ENCODE data around the gene GPR61. TPM values are rescaled to one million over a fixed set of nuclear protein-coding genes. Genes with fewer than 3 reads are reported as not detected.

Gene GPR61
- total RNA-seq, 1 experiment from 2014 or later, result 0.07 TPM

- DNase-seq (no peak), ATAC-seq (no peak)
- TF ChIP-seq EZH2phosphoT487 (IDR thresholded peaks at IDR 0.05; ENCODE audit: borderline replicate concordance, low read length), result no peak
- TF ChIP-seq CTCF (conservative IDR thresholded peaks at IDR 0.05; ENCODE audit: low read depth, low read length), result no peak
- no peak for TF ChIP-seq EZH2 (IDR thresholded peaks at IDR 0.05; ENCODE audit: low read length, unreplicated experiment)
- peaks cover 22% of the 10 kb centered on the region for H3K36me3 ChIP-seq (ENCODE audit: low read depth, low read length)
- intact Hi-C loops (cut with micrococcal nuclease), result no loop called here
- no peak overlapping the region for H3K4me3 ChIP-seq (ENCODE audit: low read length)
- no peaks in the 10 kb centered on the region for H3K27me3 ChIP-seq (ENCODE audit: low read length)
- POLR2A ChIA-PET (ENCODE audit: unreplicated experiment), result no interaction called here
- BruUV-seq (replicated peaks), result no TSS peak
- CTCF ChIA-PET, result no interaction called here
- no peak overlapping the region for H2AFZ ChIP-seq (ENCODE audit: low read length)
- H3K27ac ChIP-seq (ENCODE audit: low read length), result no peak overlapping the region
- H3K9me3 ChIP-seq (ENCODE audit: low read length), result no peaks in the 10 kb centered on the region
- no peaks in the 10 kb centered on the region for H3K9me2 ChIP-seq (replicated peaks; ENCODE audit: low read length)
- no peaks in the 10 kb centered on the region for H4K20me1 ChIP-seq (ENCODE audit: low read length)
- no peak overlapping the region for H3K9ac ChIP-seq (ENCODE audit: low read length)
- no peaks in the 10 kb centered on the region for H3K79me2 ChIP-seq (ENCODE audit: low read length)
- H3F3A ChIP-seq (ENCODE audit: low read length, unreplicated experiment), result no peaks in the 10 kb centered on the region
- H3K4me1 ChIP-seq (ENCODE audit: insufficient read depth, low read length), result no peaks in the 10 kb centered on the region
- no peak overlapping the region for H3K4me2 ChIP-seq (ENCODE audit: low read length)
Observed at GRCh38 chr1:109578947-109579443, 39.3 kb downstream of the GPR61 start.

DNA sequence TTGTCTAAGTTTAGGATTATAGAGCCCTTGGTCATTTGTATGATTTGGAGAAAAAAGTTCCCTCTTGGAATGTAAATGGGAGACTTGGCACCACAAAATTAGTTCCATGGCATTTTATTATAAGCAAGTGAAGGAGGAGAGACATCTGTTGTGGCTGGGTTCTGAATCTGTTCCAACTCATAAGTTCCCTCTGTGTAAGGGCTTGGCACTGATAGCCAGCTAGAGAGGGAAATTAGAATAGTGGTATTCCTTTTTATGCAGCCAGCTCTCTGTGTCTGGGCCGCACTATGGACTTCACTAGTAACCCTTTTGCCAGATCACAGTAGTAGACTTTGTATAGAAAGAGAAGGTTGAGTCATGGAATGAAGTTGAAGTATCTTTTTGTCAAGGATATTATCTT is 39.8 kb downstream of the GPR61 start:
- H3K9me3 ChIP-seq (ENCODE audit: low read length), result no peaks in the 10 kb centered on the region
- no peak overlapping the region for H3K27ac ChIP-seq (ENCODE audit: low read length)
- H3K4me1 ChIP-seq (ENCODE audit: insufficient read depth, low read length), result no peaks in the 10 kb centered on the region
- H2AFZ ChIP-seq (ENCODE audit: low read length), result no peak overlapping the region
- H3K9me2 ChIP-seq (replicated peaks; ENCODE audit: low read length), result no peaks in the 10 kb centered on the region
- ChIA-PET POLR2A (ENCODE audit: unreplicated experiment) (no interaction called here), CTCF (no interaction called here)
- TF ChIP-seq EZH2phosphoT487 (IDR thresholded peaks at IDR 0.05; ENCODE audit: borderline replicate concordance, low read length) (no peak), EZH2 (IDR thresholded peaks at IDR 0.05; ENCODE audit: low read length, unreplicated experiment) (no peak), CTCF (conservative IDR thresholded peaks at IDR 0.05; ENCODE audit: low read depth, low read length) (no peak)
- ATAC-seq (no peak), DNase-seq (no peak)
- intact Hi-C loops (cut with micrococcal nuclease), result no loop called here
- peaks cover 26% of the 10 kb centered on the region for H3K36me3 ChIP-seq (ENCODE audit: low read depth, low read length)
- no TSS peak for BruUV-seq (replicated peaks)
- no peaks in the 10 kb centered on the region for H3F3A ChIP-seq (ENCODE audit: low read length, unreplicated experiment)
- no peak overlapping the region for H3K4me3 ChIP-seq (ENCODE audit: low read length)
- no peaks in the 10 kb centered on the region for H4K20me1 ChIP-seq (ENCODE audit: low read length)
- no peaks in the 10 kb centered on the region for H3K79me2 ChIP-seq (ENCODE audit: low read length)
- H3K27me3 ChIP-seq (ENCODE audit: low read length), result no peaks in the 10 kb centered on the region
- no peak overlapping the region for H3K4me2 ChIP-seq (ENCODE audit: low read length)
- no peak overlapping the region for H3K9ac ChIP-seq (ENCODE audit: low read length)

DNA sequence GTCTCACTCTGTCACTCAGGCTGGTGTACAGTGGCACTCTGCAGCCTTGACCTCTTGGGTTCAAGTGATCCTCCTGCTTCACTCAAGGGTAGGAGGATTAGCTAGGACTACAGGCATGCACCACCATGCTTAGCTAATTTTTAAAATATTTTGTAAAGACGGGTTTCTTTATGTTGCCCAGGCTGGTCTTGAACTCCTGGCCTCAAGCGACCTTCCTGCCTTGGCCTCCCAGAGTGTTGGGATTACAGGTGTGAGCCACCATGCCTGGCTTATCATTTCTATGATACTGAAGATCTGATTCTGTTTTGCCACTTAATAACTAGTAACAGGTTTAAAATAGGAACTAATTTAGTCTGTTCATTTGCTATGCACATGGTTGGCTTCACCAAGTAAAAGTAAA is 42.3 kb downstream of the GPR61 start:
- Histone ChIP-seq H4K20me1 (ENCODE audit: low read length) (no peaks in the 10 kb centered on the region), H3K27ac (ENCODE audit: low read length) (no peak overlapping the region), H3K9me3 (ENCODE audit: low read length) (no peaks in the 10 kb centered on the region), H3K4me1 (ENCODE audit: insufficient read depth, low read length) (no peaks in the 10 kb centered on the region), H2AFZ (ENCODE audit: low read length) (no peak overlapping the region), H3K4me3 (ENCODE audit: low read length) (no peak overlapping the region), H3K79me2 (ENCODE audit: low read length) (no peaks in the 10 kb centered on the region), H3F3A (ENCODE audit: low read length, unreplicated experiment) (no peaks in the 10 kb centered on the region), H3K9ac (ENCODE audit: low read length) (no peak overlapping the region), H3K36me3 (ENCODE audit: low read depth, low read length) (peaks cover 43% of the 10 kb centered on the region), H3K4me2 (ENCODE audit: low read length) (no peak overlapping the region), H3K9me2 (replicated peaks; ENCODE audit: low read length) (no peaks in the 10 kb centered on the region), H3K27me3 (ENCODE audit: low read length) (no peaks in the 10 kb centered on the region)
- ChIA-PET CTCF (no interaction called here), POLR2A (ENCODE audit: unreplicated experiment) (no interaction called here)
- ATAC-seq (no peak), DNase-seq (no peak)
- BruUV-seq (replicated peaks), result no TSS peak
- TF ChIP-seq CTCF (conservative IDR thresholded peaks at IDR 0.05; ENCODE audit: low read depth, low read length) (no peak), EZH2phosphoT487 (IDR thresholded peaks at IDR 0.05; ENCODE audit: borderline replicate concordance, low read length) (no peak), EZH2 (IDR thresholded peaks at IDR 0.05; ENCODE audit: low read length, unreplicated experiment) (no peak)
- intact Hi-C loops (cut with micrococcal nuclease), result no loop called here

Data from PC-3 (cell line).